ENCODE measurements around the gene KCNIP3.

Gene KCNIP3

DNA sequence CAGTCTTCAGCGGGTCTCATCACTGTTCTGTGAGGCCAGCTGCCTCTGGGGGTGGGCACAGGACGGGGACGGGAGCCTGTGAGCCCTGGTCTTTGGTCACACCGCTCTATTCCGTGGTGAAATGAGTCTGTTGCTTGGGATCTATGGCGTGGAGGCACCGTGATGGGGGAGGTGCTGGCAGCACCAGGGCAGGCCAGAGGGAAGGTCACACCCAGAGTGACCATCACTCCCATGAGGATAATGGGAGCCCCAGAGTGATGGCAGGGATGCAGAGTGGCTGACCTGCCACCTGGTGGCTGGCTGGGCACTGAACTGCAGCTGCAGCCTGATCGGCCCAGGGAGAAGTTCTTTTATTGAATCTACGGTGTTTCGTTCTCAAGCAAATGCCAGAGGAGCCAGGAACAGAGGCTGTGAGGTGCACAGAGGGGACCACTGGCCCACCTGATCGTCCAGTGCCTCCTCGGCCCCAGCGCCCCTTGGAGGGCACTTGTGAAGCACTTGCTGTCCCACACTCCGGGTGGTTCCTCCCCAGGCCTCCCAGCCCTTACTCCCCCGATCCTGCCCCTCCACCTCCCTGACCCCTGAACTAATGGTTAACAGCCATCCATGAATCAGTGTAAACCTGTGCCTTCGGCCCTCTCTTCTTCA is 17.9 kb downstream of the KCNIP3 start:
- no peak for DNase-seq

DNA sequence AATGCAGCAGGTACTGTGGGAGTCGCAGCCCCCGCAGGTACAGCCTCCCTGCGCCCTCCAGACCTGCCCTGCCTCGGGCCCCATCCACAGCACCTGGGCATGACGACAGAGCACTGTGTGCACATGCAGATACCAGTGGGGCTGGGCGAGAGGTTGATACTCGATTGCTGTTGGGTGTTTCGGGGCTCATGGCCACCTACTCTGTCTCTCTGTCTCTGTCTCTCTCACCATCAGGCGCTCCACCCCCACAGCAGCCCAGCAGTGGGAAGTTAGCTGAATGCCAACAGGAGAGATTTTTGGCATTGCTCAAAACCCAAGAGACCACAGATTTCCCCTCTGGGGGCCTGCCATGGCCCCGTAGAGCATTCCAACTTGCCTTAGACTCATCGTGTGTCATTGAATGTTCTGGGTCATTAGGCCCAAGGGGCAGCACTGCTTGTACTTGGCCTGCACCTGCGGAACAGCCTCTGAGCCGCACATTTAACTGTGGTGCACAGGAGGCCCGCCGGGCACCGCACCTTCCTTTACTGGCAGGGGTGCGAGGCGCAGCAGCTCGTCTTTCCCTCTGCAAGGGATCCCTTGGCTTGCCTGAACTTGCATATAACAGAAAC is 18.8 kb downstream of the KCNIP3 start:
- DNase-seq = no peak

DNA sequence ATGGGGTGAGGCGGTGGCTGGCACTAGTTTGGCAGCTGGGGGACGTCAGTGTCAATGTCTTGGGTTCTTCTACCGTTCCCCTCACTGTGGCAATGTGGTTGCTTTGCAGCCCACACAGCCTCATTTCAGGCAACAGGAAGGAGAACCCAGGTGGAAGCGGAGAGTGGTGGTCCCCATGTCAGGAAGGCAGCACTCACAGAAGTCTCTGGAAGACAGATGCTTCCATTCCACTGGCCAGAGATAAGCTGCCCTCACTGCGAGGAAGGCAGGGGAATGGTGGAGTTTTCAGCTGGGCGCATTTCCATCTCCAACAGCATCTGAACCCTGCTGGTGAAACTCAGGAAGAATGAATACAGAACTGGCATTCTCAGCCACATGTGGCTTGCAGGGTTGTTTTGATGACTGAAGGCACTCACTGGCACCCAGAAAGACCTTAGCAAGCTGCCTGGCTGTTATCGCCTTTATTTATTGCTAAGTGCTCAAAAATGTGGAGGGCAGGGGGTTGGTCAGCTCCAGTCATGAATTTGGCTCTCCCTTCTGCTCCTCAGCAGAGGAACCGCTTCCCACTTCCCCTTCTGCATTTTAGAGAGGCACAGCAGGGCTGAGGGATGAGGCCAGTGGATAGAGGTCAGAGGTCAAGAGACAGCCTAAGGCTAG is 19.4 kb downstream of the KCNIP3 start:
- no peak for DNase-seq

DNA sequence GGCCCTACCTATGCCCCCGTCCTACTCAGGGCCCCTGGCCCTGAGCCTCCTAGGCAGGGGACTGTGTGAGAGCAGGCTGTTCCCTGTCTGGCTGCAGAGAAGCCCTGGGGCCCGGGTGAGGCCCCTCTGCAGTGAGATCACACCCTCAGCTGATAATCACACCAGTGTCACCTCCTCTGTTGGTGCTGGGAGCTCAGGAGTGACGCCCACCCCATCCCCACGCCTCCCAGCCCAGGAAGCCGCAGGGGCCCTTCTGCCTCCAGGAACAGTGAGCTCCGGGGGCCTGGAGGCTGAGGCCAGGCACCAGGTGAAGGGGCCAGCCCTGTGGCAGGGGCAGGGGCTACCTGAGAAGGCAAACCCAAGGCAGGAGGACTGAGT is 20.0 kb downstream of the KCNIP3 start:
- no peak for DNase-seq

DNA sequence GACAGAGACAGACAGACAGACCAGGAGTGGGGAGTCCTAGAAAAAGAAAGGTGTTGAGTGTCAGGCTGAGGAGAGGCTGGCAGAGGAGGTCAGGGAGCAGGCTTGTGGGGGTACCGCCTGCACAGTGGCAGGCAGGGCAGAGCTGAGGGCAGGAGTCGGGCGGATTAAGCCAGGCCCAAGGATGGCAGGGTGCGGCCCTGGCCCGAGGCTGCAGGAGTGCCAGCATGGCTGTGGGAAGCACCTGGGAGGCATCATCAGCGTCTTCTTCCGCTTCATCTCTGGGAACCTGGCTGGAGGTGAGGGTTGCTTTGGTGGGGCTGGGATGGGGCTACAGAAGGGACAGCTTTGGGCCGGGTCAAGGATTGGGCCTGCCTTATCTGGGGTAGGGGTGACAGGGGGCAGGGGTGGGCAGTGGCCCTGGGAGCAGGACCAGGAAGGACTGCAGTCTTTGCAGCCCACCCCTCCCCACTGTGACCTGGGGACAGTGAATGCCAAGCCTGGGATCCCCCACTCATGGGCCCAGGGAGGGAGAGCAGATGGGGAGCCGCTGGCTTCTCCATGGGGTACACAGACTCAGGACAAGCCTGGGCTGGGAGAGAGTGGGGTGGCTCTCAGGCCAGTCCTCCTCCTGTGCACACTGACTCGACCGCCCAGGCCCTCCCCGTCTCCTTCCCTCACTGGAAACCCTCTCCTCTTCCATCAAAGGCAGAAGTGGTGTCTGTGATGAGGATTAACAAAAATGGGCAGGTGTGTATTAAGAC is 20.7 kb downstream of the KCNIP3 start:
- DNase-seq = no peak

DNA sequence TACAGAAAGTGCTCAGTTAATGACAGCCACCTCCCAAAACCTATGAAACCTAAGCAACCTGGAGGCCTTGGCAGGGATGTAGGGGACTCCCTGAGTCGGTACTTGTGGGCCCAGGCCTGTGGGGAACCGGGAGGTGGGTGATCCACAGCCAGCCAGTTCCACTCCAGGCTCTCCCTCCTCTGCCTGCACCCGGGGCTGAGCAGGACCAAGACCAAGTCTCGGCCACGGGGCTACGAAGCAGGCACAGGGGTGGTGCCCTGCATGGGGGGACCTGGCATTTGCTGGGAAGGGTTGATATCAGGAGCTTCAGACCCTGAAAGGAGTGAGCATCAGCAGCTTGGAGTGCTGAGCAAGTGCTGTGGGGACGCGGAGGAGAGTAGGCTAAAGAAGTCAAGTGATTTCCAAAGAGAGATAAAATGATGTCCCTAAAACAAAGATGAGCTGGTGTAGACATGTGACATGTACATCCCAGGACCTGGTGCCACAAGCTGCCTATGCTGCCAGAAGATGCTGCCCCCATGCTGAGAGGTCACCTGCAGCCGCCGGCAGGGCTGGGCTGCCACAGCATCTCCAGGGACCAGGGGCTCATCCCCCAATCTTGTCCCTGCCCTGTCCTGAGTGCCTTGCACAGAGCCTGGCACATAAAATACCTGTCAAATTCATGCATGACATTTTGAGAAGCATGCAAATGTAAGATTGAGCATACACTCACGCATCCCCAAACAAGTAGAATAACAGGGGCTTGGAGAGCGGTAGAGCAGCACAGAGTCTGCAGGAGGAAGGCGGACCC is 21.5 kb downstream of the KCNIP3 start:
- DNase-seq = no peak

GRCh38 chr2:95319481-95320343 is 22.6 kb downstream of the KCNIP3 start:
- no peak for DNase-seq

DNA sequence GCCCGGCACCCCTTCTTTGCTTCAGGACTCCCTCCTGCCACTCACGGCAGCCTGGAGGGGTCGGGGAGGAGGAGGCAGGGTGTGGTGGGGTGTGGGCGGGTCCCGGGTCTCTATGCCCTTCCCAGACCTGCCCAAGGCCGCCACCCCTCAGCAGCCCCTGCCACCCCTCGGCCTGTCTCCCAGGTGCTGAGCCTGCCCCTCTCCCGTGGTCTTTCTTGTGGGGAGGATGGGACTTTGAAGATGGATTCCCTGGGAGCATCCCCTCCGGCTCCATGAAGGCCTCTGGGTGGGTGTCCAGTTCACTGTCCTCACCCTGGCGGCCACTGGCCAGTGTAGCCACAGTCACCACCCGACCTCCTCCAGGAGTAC is 23.2 kb downstream of the KCNIP3 start:
- no peak for DNase-seq

- DNase-seq = peak; percentile 65
These were observed 24.0 kb downstream of the KCNIP3 start for GRCh38 chr2:95320986-95321767.

DNA sequence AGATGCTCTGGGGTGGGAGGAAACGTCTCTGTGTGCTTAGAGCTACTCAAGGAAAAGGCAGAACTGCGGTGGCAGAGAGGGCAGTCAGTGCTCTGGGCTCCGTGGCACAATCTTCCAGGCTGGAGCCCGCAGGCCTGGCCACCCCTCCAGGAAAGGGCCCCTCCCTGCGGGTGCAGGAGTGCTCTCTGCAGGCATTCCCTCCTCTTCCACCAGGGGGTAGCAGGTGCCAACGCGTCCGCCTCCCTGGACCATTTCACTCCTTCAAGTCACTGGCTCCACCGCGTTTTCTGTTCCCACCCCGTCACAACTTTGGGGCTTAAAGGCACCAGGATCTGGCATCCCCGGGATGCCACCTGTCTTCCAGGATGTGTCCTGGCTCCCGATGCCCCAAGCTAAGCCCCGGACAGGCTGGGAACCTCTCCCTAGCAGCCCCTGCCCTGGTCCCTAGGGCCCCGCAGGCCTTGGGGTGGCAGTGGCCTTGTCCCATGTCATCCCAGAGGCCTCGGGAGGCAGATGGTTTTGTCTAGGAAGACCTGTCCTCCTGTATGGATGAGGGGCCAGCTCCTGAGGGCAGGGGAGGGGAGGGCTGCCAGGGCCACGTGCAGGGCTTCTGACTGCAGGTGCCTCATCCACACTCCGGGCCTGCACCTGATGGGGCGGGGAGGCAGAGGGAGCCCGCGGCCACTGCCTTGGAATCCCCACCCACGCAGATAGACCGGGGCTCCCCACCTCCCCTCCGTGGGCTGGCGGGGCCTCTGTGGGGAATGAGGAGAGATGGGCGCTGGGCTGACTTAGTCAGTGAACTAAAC is 26.4 kb downstream of the KCNIP3 start:
- DNase-seq = no peak

GRCh38 chr2:95325026-95325425 is 27.9 kb downstream of the KCNIP3 start:
- no peak for DNase-seq

GRCh38 chr2:95325590-95326432 is 28.7 kb downstream of the KCNIP3 start:
- DNase-seq = no peak

DNA sequence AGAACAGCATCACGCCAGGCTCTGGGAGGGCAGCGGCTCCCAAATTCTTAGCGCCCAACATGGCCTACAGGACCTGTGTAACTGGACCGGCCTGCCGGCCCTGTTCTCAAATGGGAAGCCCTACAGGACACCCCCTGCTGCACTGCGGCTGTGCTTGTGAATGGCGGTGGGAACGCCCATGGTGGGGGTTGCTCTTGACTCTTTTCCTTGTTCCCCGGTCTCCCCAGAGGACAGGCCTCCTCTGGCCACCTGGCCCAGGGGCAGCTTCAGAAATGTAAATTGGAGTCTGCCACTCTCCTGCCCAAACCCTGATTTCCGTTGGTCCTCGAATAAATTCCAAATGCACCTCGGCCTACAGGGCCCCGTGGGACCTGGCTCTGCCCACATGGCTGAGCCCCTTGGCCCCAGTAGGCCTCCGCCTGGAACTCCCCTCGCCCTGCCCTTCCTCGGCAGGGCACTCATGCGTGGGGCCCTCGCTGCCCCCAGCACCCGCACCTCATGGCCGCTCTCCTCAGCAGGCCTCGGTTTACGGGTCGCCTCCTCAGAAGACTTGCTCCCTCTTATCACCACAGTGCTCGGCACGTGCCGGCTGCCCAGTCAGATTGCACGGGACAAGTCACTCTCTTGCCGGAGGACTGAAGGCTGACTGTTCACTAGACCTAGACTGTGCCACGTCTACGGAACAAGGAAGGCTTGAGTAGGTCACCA is 29.4 kb downstream of the KCNIP3 start:
- no peak for DNase-seq

DNA sequence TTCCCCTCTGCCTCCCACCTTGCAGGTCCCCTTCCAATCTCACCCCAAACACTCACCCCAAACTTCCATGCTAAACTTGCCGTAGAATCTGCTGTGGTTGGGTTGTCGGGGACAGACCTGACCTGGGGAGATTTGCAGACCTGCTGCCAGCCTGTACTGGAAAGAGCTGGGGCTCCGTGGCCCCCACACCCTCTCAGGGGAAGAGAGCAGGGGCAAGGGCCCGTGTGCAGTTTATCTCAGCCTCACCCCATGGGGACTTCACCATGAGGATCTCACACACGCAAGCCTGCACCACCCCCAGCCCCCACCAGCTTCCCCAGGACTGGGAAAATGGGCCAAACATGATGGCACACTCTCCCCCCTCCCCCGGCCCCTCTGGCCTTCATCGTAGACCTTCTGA is 30.7 kb downstream of the KCNIP3 start:
- DNase-seq = no peak

DNA sequence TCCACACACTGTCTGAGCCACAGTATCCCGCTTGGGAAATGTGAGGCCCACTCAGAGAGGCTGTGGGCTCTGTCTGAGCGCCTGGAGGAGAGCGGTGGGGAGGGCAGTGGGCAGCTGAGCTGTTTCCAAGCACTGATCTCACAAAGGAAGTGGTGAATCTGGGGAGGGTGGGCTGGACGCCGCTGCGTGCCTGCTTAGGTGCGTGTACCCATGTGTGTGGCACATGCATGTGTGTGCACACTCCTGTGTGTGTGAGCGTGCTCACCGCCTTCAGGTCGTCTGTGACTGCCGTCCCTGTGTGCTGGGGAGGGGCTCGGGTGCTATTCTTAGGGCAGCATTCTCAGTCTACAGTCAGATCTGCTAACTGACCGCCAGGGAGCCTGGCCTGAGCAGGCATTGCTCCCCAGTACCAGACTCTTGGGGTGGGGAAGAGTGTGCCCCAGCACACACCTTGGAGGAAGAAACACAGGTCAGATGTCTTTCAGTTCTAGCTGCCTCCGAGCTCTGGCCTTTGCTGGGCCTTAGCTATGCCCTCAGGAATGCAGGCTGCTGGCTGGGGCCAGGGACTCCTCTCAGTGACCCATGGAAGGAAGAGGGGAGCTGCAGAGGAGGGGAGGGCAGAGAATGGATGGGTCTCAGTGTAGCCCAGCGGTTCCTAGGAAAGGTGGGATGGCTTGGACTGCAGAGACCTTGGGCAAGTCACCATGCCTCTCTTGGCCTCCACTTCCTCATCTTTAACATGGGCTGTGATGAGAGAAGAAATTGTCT is 31.4 kb downstream of the KCNIP3 start:
- DNase-seq = no peak

GRCh38 chr2:95329401-95329800 is 32.3 kb downstream of the KCNIP3 start:
- DNase-seq = no peak

- no peak for DNase-seq
These were observed 33.0 kb downstream of the KCNIP3 start for GRCh38 chr2:95329891-95330793.

All from eye (tissue), 1 donor.